Measurements from ENCODE around the gene SSH2.

SSH2 gene

DNA sequence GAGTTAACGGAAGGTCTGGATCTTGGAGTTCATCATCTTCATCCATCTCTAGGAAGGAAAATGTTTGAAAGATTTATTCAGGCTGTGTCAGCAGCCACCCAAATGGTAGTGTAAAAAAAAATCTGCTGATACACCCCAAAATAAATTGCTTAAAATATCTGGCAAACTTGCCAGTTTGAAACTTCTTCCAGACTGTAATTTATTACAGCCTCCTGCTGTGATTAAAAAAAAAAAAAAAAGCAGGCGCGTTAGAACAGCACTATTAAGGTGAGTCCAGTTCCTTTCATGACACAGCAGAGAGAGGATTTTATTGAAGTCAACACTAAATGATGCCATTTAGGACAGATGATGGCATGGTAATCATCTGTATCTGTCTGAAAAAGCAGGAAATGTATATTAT lies 166.8 kb downstream of the SSH2 start:
- Histone ChIP-seq H3K9ac (ENCODE audit: low read depth, low read length) (no peak overlapping the region), H3K4me3 (ENCODE audit: low read length) (no peak overlapping the region), H3K9me3 (replicated peaks; ENCODE audit: low read length) (no peaks in the 10 kb centered on the region), H3K27me3 (ENCODE audit: control insufficient read depth, insufficient read depth, low read length) (no peaks in the 10 kb centered on the region), H3K36me3 (ENCODE audit: insufficient read depth, low read length) (no peaks in the 10 kb centered on the region), H3K4me1 (ENCODE audit: control insufficient read depth, insufficient read depth, low read length) (peaks cover 9% of the 10 kb centered on the region), H3K4me2 (ENCODE audit: low read length) (no peak overlapping the region)

DNA sequence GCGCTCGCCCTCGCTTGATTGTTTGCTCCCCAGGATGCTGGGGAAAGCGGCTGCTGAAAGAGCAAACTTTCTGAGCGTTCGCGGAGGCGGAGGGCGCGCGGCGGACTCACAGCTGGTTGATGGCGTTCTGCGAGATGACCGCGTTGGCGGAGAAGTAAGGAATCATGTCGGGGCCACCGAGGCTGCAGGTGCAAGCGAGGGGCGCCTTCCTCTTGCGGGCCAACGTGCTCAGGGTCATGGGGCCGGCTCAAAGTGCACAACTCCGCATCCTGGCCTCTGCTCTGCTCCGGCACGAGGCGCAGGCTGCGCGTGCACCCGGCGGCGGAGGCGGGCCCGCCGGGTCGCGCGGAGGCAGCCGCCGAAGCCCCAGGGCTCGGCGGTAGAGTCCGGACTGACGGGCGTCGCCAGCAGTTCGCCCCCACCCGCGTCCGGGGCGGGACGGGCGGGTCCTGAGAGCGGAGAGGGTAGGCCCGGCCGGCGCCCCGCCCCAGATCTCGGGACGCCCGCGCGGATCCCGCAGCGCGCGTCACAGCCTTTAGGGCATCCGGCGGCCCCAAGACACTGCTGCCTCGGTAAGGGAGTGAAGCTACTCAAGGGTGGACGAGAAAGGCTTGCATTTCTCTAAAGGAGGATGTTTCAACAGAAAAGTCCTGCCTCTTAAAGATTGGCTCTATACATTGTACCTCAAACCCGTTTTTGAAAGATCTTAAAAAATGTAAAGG lies 168.8 kb downstream of the SSH2 start:
- no peaks in the 10 kb centered on the region for H3K9me3 ChIP-seq (replicated peaks; ENCODE audit: low read length)
- peak overlapping the region; percentile 88 for H3K4me3 ChIP-seq (ENCODE audit: low read length)
- H3K9ac ChIP-seq (ENCODE audit: low read depth, low read length), result peak overlapping the region; percentile 76
- H3K4me2 ChIP-seq (ENCODE audit: low read length), result peak overlapping the region; percentile 95
- no peaks in the 10 kb centered on the region for H3K36me3 ChIP-seq (ENCODE audit: insufficient read depth, low read length)
- H3K4me1 ChIP-seq (ENCODE audit: control insufficient read depth, insufficient read depth, low read length), result peaks cover 9% of the 10 kb centered on the region
- H3K27me3 ChIP-seq (ENCODE audit: control insufficient read depth, insufficient read depth, low read length), result no peaks in the 10 kb centered on the region

GRCh38 chr17:29760279-29761039 lies 169.6 kb downstream of the SSH2 start:
- Histone ChIP-seq H3K4me2 (ENCODE audit: low read length) (peak overlapping the region; percentile 95), H3K4me1 (ENCODE audit: control insufficient read depth, insufficient read depth, low read length) (peaks cover 9% of the 10 kb centered on the region), H3K4me3 (ENCODE audit: low read length) (peak overlapping the region; percentile 88), H3K9ac (ENCODE audit: low read depth, low read length) (peak overlapping the region; percentile 76), H3K9me3 (replicated peaks; ENCODE audit: low read length) (no peaks in the 10 kb centered on the region), H3K27me3 (ENCODE audit: control insufficient read depth, insufficient read depth, low read length) (no peaks in the 10 kb centered on the region), H3K36me3 (ENCODE audit: insufficient read depth, low read length) (no peaks in the 10 kb centered on the region)

DNA sequence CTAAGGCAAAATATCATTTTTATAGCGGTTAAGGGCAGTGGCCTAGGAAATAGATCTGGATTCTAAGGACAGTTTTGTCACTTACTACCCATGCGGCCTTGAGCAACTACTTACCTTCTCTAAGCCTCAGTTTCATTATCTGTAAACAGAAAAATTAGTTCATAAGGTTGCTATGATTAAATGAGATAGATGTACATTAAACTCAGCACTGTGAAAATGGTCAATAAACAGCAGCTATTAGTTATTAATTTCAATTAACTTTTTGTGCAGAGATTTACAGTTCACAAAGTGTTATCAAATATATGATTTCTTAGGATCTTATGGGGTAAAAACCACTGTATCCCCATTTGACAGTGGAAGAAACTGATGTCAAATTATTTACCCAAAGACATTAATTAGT lies 171.8 kb downstream of the SSH2 start:
- Histone ChIP-seq H3K36me3 (ENCODE audit: insufficient read depth, low read length) (no peaks in the 10 kb centered on the region), H3K9ac (ENCODE audit: low read depth, low read length) (no peak overlapping the region), H3K4me3 (ENCODE audit: low read length) (no peak overlapping the region), H3K4me2 (ENCODE audit: low read length) (no peak overlapping the region), H3K9me3 (replicated peaks; ENCODE audit: low read length) (no peaks in the 10 kb centered on the region), H3K4me1 (ENCODE audit: control insufficient read depth, insufficient read depth, low read length) (peaks cover 9% of the 10 kb centered on the region), H3K27me3 (ENCODE audit: control insufficient read depth, insufficient read depth, low read length) (no peaks in the 10 kb centered on the region)

DNA sequence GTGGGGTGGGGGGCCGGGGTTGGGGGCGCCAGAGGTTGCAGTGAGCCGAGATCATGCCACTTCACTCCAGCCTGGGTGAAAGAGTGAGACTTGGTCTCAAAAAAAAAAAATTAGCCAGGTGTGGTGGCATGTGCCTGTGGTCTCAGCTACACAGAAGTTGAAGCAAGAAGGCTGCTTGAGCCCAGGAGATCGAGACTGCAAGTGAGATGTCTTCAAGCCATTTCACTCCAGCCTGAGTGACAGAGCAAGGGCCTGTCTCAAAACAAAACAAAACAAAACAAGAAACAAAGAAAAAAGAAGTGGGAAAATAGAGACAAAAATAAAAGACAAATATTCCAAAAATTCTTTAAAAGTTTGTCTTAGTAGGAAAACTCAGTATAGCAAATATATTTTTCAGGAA lies 172.2 kb downstream of the SSH2 start:
- H3K4me2 ChIP-seq (ENCODE audit: low read length), result no peak overlapping the region
- H3K4me3 ChIP-seq (ENCODE audit: low read length), result no peak overlapping the region
- H3K36me3 ChIP-seq (ENCODE audit: insufficient read depth, low read length), result peaks cover under 1% of the 10 kb centered on the region
- H3K9ac ChIP-seq (ENCODE audit: low read depth, low read length), result no peak overlapping the region
- H3K27me3 ChIP-seq (ENCODE audit: control insufficient read depth, insufficient read depth, low read length), result no peaks in the 10 kb centered on the region
- peaks cover 9% of the 10 kb centered on the region for H3K4me1 ChIP-seq (ENCODE audit: control insufficient read depth, insufficient read depth, low read length)
- H3K9me3 ChIP-seq (replicated peaks; ENCODE audit: low read length), result no peaks in the 10 kb centered on the region

- Histone ChIP-seq H3K9me3 (replicated peaks; ENCODE audit: low read length) (no peaks in the 10 kb centered on the region), H3K36me3 (ENCODE audit: insufficient read depth, low read length) (peaks cover 4% of the 10 kb centered on the region), H3K4me3 (ENCODE audit: low read length) (no peak overlapping the region)
These were observed 176.1 kb downstream of the SSH2 start for GRCh38 chr17:29753845-29754439.

GRCh38 chr17:29749045-29749825 lies 180.8 kb downstream of the SSH2 start:
- H3K9ac ChIP-seq (ENCODE audit: low read depth, low read length), result no peak overlapping the region
- H3K36me3 ChIP-seq (ENCODE audit: insufficient read depth, low read length), result peaks cover 4% of the 10 kb centered on the region
- peaks cover 4% of the 10 kb centered on the region for H3K4me1 ChIP-seq (ENCODE audit: control insufficient read depth, insufficient read depth, low read length)
- H3K9me3 ChIP-seq (replicated peaks; ENCODE audit: low read length), result no peaks in the 10 kb centered on the region
- no peak overlapping the region for H3K4me3 ChIP-seq (ENCODE audit: low read length)
- H3K4me2 ChIP-seq (ENCODE audit: low read length), result no peak overlapping the region
- no peaks in the 10 kb centered on the region for H3K27me3 ChIP-seq (ENCODE audit: control insufficient read depth, insufficient read depth, low read length)

More at GRCh38 chr17:29753845-29754439, 176.1 kb downstream of the SSH2 start:
- no peak overlapping the region for H3K4me2 ChIP-seq (ENCODE audit: low read length)
- H3K9ac ChIP-seq (ENCODE audit: low read depth, low read length), result no peak overlapping the region
- H3K4me1 ChIP-seq (ENCODE audit: control insufficient read depth, insufficient read depth, low read length), result no peaks in the 10 kb centered on the region
- no peaks in the 10 kb centered on the region for H3K27me3 ChIP-seq (ENCODE audit: control insufficient read depth, insufficient read depth, low read length)

DNA sequence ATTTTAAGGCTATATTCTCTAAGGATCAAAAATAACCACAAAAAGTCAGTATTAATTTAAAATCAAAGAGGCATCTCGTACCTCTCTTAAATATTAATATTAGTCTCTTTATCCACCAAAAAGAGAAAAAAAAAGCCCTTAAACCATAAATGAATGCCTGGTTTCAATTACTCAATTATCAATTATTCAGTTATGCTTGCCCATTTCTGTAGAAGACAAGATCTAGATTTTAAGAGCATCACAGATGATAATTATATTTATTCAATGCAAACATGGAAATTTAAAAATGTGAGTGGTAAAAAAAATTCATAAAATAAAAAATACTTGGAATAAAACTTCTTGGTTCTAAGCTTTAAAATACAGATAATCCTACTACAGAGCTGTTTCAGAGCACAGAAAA lies 181.6 kb downstream of the SSH2 start:
- no peak overlapping the region for H3K9ac ChIP-seq (ENCODE audit: low read depth, low read length)
- no peak overlapping the region for H3K4me3 ChIP-seq (ENCODE audit: low read length)
- no peak overlapping the region for H3K4me2 ChIP-seq (ENCODE audit: low read length)
- H3K27me3 ChIP-seq (ENCODE audit: control insufficient read depth, insufficient read depth, low read length), result no peaks in the 10 kb centered on the region
- H3K4me1 ChIP-seq (ENCODE audit: control insufficient read depth, insufficient read depth, low read length), result peaks cover 4% of the 10 kb centered on the region
- H3K9me3 ChIP-seq (replicated peaks; ENCODE audit: low read length), result no peaks in the 10 kb centered on the region
- peaks cover 4% of the 10 kb centered on the region for H3K36me3 ChIP-seq (ENCODE audit: insufficient read depth, low read length)

DNA sequence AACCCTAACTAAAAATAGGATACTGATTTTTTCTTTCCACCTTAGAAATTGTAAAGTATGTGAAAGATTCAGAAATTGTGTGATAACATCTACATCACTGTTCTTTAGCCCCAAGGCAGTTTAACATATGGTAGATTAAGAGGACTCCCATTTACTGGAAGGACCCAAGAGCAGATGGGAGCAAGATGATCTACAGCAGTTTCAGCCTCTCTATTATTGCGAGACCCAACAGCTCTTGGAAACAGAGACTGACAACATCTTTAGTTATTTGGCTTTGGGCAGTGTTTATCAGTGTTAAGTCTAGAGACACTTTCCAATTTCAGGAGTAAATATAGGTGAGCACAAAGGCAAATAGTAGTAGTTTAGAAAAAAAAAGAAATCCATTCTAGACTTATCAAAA lies 182.4 kb downstream of the SSH2 start:
- no peak overlapping the region for H3K9ac ChIP-seq (ENCODE audit: low read depth, low read length)
- no peak overlapping the region for H3K4me3 ChIP-seq (ENCODE audit: low read length)
- no peaks in the 10 kb centered on the region for H3K9me3 ChIP-seq (replicated peaks; ENCODE audit: low read length)
- H3K4me2 ChIP-seq (ENCODE audit: low read length), result no peak overlapping the region
- H3K4me1 ChIP-seq (ENCODE audit: control insufficient read depth, insufficient read depth, low read length), result peaks cover 4% of the 10 kb centered on the region
- H3K27me3 ChIP-seq (ENCODE audit: control insufficient read depth, insufficient read depth, low read length), result no peaks in the 10 kb centered on the region
- peaks cover 2% of the 10 kb centered on the region for H3K36me3 ChIP-seq (ENCODE audit: insufficient read depth, low read length)

DNA sequence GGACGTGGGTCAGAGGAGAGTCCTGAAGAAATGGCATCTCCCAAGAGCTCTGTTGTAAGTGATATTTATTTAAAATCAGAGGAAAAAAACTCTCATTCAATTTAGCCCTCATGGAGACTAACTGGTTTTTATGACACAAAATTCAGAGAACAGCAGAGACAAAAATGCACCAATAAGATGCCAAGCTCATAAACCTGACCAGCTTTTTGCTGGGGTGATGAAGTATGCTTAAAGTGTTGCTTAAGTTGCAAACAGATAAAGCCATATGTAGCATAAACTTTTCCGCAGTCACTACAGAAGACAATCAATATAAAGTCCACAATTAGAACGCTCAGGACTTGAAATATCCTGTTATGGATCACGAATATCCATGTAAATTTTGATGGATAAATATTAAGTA lies 183.4 kb downstream of the SSH2 start:
- Histone ChIP-seq H3K27me3 (ENCODE audit: control insufficient read depth, insufficient read depth, low read length) (no peaks in the 10 kb centered on the region), H3K36me3 (ENCODE audit: insufficient read depth, low read length) (no peaks in the 10 kb centered on the region), H3K4me2 (ENCODE audit: low read length) (no peak overlapping the region), H3K4me1 (ENCODE audit: control insufficient read depth, insufficient read depth, low read length) (peaks cover 4% of the 10 kb centered on the region), H3K9me3 (replicated peaks; ENCODE audit: low read length) (no peaks in the 10 kb centered on the region), H3K9ac (ENCODE audit: low read depth, low read length) (no peak overlapping the region), H3K4me3 (ENCODE audit: low read length) (no peak overlapping the region)

DNA sequence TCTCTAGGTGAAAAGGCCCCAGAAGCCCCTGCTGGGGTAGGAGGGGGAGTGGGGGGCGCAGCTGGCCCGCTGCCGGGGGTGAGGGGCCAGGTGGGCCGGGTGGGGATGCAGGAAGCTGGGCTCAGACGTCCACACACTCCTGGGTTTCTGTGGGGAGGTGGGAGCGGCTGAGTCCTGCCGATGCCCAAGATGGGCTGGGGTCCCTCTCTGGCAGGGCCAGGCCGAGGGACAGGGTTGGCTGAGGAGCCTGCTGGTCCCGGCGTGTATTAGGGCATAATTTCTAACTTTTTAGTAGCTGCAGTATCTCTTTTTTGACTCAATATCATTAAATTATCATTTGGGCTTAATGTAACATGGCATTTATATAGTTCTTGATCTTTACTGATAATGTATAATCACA lies 185.9 kb downstream of the SSH2 start:
- Histone ChIP-seq H3K9me3 (replicated peaks; ENCODE audit: low read length) (no peaks in the 10 kb centered on the region), H3K4me1 (ENCODE audit: control insufficient read depth, insufficient read depth, low read length) (peaks cover 4% of the 10 kb centered on the region), H3K9ac (ENCODE audit: low read depth, low read length) (no peak overlapping the region), H3K36me3 (ENCODE audit: insufficient read depth, low read length) (no peaks in the 10 kb centered on the region), H3K4me3 (ENCODE audit: low read length) (no peak overlapping the region), H3K27me3 (ENCODE audit: control insufficient read depth, insufficient read depth, low read length) (no peaks in the 10 kb centered on the region), H3K4me2 (ENCODE audit: low read length) (no peak overlapping the region)

Data from skeletal muscle satellite cell (primary cell).